K562 (cell line): ENCODE data around the gene ERAP2. TPM values are rescaled to one million over a fixed set of nuclear protein-coding genes. Genes with fewer than 3 reads are reported as not detected.

Experiments used
- ARHGAP35 ChIP-seq: fragments of 450-650 bp; IDR thresholded peaks from 2 replicates; pipeline ENCODE4 v1.6.1; 2018; ENCODE audit not compliant: partially characterized antibody
- CBFA2T3 ChIP-seq: fragments of 450-650 bp; IDR thresholded peaks from 2 replicates; pipeline ENCODE4 v1.6.1; 2017
- KHSRP ChIP-seq: fragments of 450-650 bp; IDR thresholded peaks from 2 replicates; pipeline ENCODE4 v1.6.1; 2017
- NFATC3 ChIP-seq: fragments of 450-650 bp; IDR thresholded peaks from 2 replicates; pipeline ENCODE4 v1.6.1; 2017; ENCODE audit warnings: mild to moderate bottlenecking
- SAFB2 ChIP-seq: fragments of 200-400 bp; formaldehyde crosslinking; IDR thresholded peaks from 2 replicates; pipeline ENCODE4 v1.6.1; 2018; ENCODE audit warnings: borderline replicate concordance, low read length, low read depth, moderate library complexity; ENCODE audit not compliant: severe bottlenecking
- SIN3A ChIP-seq, 2 experiments: fragments of 150-350 bp in 1 of 2; IDR thresholded peaks; 2 replicates each; pipeline ENCODE4 v1.6.1; 2011 to 2016; ENCODE audit warnings: borderline replicate concordance in 2 of 2, low read depth in 2 of 2, low read length in 2 of 2, mild to moderate bottlenecking in 2 of 2, moderate library complexity in 2 of 2; ENCODE audit not compliant: control insufficient read depth in 1 of 2
- polyA plus RNA-seq, 8 experiments: library from polyadenylated mRNA; depleted of rRNA in 4 of 8; stranded (reverse) in 5 of 8; unstranded in 3 of 8; fragments of >200 nt; fragmentation: Nextera tagmentation in 2 of 8; fragmentation: Illumina TruSeq in 1 of 8; extraction: Ambion mirVana in 2 of 8; extraction: Trizol in 1 of 8; gene quantifications; 2 replicates each; pipeline versions ENCODE4 v1.2.1 to v1.2.3, GENCODE V29; 2011 to 2014; ENCODE audit warnings: inconsistent platforms in 1 of 8, missing spikeins in 1 of 8
- total RNA-seq, 7 experiments: library from RNA; depleted of rRNA in 6 of 7; stranded (reverse); fragments of >200 nt in 6 of 7; fragmentation: Illumina TruSeq in 2 of 7; extraction: Trizol in 2 of 7; gene quantifications; 2 replicates each; pipeline versions ENCODE4 v1.2.1 to v1.2.3, GENCODE V29; 2011 to 2021; ENCODE audit warnings: low replicate concordance in 1 of 7
- TF ChIP-seq, protein P1 (sequence below): fragments of 200-800 bp; sonication (Bioruptor generic); IDR thresholded peaks from 2 replicates; pipeline ENCODE4 v1.6.1; 2016; ENCODE audit warnings: missing genetic modification characterization, missing compliant biosample characterization
- TF ChIP-seq, protein P2 (sequence below): sonication (generic); formaldehyde crosslinking; IDR thresholded peaks from 2 replicates; pipeline ENCODE4 v1.8.1; 2023; ENCODE audit warnings: mild to moderate bottlenecking, missing genetic modification reagents
- TF ChIP-seq, protein P3 (sequence below), 2 experiments: IDR thresholded peaks in 1 of 2; conservative IDR thresholded peaks in 1 of 2; 2 replicates each; pipeline ENCODE4 v1.6.1; 2016; ENCODE audit warnings: low read depth in 2 of 2, mild to moderate bottlenecking in 1 of 2, missing compliant biosample characterization in 1 of 2, missing genetic modification characterization in 1 of 2, moderate library complexity in 1 of 2
- TF ChIP-seq, protein P4 (sequence below): fragments of 250-450 bp; sonication (Bioruptor Pico); IDR thresholded peaks from 2 replicates; pipeline ENCODE4 v1.8.0; 2022; ENCODE audit warnings: moderate library complexity, mild to moderate bottlenecking, inconsistent platforms
- TF ChIP-seq, protein P5 (sequence below): fragments of 450-650 bp; IDR thresholded peaks from 2 replicates; pipeline ENCODE4 v1.6.1; 2016

ERAP2 gene
- total and polyA plus RNA-seq, 9 of the 15 experiments (the other 6 are each of a cell fraction or from before 2014, with no cell fraction given) = 0.93 to 4.0 (median 2.1) TPM

DNA sequence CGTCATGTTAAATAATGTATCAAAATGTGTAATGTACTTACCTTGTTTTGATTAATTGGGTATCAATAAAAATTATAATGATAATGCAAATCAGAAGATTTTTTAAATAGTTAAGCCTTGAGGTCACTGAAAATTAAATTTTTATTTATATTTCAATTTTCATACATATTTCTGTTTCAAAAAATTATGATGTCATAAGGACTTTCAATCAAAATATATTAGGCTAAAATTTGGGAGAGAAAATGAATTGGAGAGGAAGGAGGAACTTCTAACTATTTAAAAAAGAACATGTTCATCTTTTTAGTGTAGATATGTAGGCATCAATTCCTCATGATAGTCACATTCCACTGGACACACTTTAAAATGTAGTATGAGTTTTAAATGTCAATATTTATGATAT, 39.5 kb upstream of the ERAP2 start (continued):
- TF ChIP-seq, protein P1, sequence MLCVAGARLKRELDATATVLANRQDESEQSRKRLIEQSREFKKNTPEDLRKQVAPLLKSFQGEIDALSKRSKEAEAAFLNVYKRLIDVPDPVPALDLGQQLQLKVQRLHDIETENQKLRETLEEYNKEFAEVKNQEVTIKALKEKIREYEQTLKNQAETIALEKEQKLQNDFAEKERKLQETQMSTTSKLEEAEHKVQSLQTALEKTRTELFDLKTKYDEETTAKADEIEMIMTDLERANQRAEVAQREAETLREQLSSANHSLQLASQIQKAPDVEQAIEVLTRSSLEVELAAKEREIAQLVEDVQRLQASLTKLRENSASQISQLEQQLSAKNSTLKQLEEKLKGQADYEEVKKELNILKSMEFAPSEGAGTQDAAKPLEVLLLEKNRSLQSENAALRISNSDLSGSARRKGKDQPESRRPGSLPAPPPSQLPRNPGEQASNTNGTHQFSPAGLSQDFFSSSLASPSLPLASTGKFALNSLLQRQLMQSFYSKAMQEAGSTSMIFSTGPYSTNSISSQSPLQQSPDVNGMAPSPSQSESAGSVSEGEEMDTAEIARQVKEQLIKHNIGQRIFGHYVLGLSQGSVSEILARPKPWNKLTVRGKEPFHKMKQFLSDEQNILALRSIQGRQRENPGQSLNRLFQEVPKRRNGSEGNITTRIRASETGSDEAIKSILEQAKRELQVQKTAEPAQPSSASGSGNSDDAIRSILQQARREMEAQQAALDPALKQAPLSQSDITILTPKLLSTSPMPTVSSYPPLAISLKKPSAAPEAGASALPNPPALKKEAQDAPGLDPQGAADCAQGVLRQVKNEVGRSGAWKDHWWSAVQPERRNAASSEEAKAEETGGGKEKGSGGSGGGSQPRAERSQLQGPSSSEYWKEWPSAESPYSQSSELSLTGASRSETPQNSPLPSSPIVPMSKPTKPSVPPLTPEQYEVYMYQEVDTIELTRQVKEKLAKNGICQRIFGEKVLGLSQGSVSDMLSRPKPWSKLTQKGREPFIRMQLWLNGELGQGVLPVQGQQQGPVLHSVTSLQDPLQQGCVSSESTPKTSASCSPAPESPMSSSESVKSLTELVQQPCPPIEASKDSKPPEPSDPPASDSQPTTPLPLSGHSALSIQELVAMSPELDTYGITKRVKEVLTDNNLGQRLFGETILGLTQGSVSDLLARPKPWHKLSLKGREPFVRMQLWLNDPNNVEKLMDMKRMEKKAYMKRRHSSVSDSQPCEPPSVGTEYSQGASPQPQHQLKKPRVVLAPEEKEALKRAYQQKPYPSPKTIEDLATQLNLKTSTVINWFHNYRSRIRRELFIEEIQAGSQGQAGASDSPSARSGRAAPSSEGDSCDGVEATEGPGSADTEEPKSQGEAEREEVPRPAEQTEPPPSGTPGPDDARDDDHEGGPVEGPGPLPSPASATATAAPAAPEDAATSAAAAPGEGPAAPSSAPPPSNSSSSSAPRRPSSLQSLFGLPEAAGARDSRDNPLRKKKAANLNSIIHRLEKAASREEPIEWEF (CRISPR knock-in tag) = no peak
- TF ChIP-seq, protein P2, sequence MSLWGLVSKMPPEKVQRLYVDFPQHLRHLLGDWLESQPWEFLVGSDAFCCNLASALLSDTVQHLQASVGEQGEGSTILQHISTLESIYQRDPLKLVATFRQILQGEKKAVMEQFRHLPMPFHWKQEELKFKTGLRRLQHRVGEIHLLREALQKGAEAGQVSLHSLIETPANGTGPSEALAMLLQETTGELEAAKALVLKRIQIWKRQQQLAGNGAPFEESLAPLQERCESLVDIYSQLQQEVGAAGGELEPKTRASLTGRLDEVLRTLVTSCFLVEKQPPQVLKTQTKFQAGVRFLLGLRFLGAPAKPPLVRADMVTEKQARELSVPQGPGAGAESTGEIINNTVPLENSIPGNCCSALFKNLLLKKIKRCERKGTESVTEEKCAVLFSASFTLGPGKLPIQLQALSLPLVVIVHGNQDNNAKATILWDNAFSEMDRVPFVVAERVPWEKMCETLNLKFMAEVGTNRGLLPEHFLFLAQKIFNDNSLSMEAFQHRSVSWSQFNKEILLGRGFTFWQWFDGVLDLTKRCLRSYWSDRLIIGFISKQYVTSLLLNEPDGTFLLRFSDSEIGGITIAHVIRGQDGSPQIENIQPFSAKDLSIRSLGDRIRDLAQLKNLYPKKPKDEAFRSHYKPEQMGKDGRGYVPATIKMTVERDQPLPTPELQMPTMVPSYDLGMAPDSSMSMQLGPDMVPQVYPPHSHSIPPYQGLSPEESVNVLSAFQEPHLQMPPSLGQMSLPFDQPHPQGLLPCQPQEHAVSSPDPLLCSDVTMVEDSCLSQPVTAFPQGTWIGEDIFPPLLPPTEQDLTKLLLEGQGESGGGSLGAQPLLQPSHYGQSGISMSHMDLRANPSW (CRISPR knock-in tag) = no peak
- no peak for TF ChIP-seq KHSRP
- no peak for TF ChIP-seq SAFB2
- TF ChIP-seq, protein P3, sequence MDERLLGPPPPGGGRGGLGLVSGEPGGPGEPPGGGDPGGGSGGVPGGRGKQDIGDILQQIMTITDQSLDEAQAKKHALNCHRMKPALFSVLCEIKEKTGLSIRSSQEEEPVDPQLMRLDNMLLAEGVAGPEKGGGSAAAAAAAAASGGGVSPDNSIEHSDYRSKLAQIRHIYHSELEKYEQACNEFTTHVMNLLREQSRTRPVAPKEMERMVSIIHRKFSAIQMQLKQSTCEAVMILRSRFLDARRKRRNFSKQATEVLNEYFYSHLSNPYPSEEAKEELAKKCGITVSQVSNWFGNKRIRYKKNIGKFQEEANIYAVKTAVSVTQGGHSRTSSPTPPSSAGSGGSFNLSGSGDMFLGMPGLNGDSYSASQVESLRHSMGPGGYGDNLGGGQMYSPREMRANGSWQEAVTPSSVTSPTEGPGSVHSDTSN (CRISPR knock-in tag; IDR thresholded peaks at IDR 0.05; ENCODE audit: low read depth) = no peak
- TF ChIP-seq, protein P3 (tag; conservative IDR thresholded peaks at IDR 0.05; ENCODE audit: low read depth) = no peak
- TF ChIP-seq, protein P4, sequence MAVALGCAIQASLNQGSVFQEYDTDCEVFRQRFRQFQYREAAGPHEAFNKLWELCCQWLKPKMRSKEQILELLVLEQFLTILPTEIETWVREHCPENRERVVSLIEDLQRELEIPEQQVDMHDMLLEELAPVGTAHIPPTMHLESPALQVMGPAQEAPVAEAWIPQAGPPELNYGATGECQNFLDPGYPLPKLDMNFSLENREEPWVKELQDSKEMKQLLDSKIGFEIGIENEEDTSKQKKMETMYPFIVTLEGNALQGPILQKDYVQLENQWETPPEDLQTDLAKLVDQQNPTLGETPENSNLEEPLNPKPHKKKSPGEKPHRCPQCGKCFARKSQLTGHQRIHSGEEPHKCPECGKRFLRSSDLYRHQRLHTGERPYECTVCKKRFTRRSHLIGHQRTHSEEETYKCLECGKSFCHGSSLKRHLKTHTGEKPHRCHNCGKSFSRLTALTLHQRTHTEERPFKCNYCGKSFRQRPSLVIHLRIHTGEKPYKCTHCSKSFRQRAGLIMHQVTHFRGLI (CRISPR knock-in tag) = no peak
- TF ChIP-seq, protein P5, sequence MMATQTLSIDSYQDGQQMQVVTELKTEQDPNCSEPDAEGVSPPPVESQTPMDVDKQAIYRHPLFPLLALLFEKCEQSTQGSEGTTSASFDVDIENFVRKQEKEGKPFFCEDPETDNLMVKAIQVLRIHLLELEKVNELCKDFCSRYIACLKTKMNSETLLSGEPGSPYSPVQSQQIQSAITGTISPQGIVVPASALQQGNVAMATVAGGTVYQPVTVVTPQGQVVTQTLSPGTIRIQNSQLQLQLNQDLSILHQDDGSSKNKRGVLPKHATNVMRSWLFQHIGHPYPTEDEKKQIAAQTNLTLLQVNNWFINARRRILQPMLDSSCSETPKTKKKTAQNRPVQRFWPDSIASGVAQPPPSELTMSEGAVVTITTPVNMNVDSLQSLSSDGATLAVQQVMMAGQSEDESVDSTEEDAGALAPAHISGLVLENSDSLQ = no peak
- no peak for TF ChIP-seq SIN3A (IDR thresholded peaks at IDR 0.05; ENCODE audit: borderline replicate concordance in 2 of 2, control insufficient read depth in 1 of 2, low read depth in 2 of 2, low read length in 2 of 2)
- no peak for TF ChIP-seq CBFA2T3
- TF ChIP-seq NFATC3 = no peak
- no peak for TF ChIP-seq ARHGAP35
